Left forelimb (tissue), 1 donor: ENCODE data around the gene RGS3.

Source experiments
- DNase-seq: peaks from one replicate; pipeline ENCODE4 v3.0.0-alpha.2; 2018; ENCODE audit warnings: low spot score

RGS3 gene

GRCh38 chr9:113572076-113572861, 108.7 kb downstream of the RGS3 start:
- DNase-seq, result peak; percentile 26

GRCh38 chr9:113573046-113573958, 109.8 kb downstream of the RGS3 start:
- DNase-seq, result peak; percentile 63

- DNase-seq, result no peak
Observed at GRCh38 chr9:113573959-113574352, 110.4 kb downstream of the RGS3 start.

GRCh38 chr9:113574441-113575262, 111.1 kb downstream of the RGS3 start:
- peak; percentile 51 for DNase-seq

- no peak for DNase-seq
Observed at GRCh38 chr9:113577525-113578261, 114.2 kb downstream of the RGS3 start.

GRCh38 chr9:113578279-113578865, 114.8 kb downstream of the RGS3 start:
- no peak for DNase-seq

GRCh38 chr9:113578882-113579282, 115.4 kb downstream of the RGS3 start:
- DNase-seq, result no peak

GRCh38 chr9:113579283-113580040, 115.9 kb downstream of the RGS3 start:
- DNase-seq, result no peak

- no peak for DNase-seq
Observed at GRCh38 chr9:113580041-113580953, 116.8 kb downstream of the RGS3 start.

GRCh38 chr9:113580954-113581311, 117.4 kb downstream of the RGS3 start:
- DNase-seq, result no peak

GRCh38 chr9:113581865-113582697, 118.6 kb downstream of the RGS3 start:
- no peak for DNase-seq

GRCh38 chr9:113582698-113583200, 119.2 kb downstream of the RGS3 start:
- no peak for DNase-seq

GRCh38 chr9:113583511-113584427, 120.2 kb downstream of the RGS3 start:
- no peak for DNase-seq

- DNase-seq, result no peak
Observed at GRCh38 chr9:113584428-113585084, 121.0 kb downstream of the RGS3 start.

- no peak for DNase-seq
Observed at GRCh38 chr9:113585085-113585442, 121.5 kb downstream of the RGS3 start.

- no peak for DNase-seq
Observed at GRCh38 chr9:113585555-113585954, 122.0 kb downstream of the RGS3 start.
